Peyer's patch (tissue), 4 donors: ENCODE measurements around the gene ADGRG1. TPM values are rescaled to one million over a fixed set of nuclear protein-coding genes. Genes with fewer than 3 reads are reported as not detected.

Experiments used
- DNase-seq, 3 donors: peaks; one replicate each; pipeline ENCODE4 v3.0.0-alpha.2; 2017 to 2019
- H3K27ac ChIP-seq, 4 donors: fragments of 200-600 bp; sonication (generic); one replicate each; pipeline ENCODE4 v1.5.1; 2016 to 2019
- H3K27me3 ChIP-seq, 2 donors: fragments of 200-600 bp; sonication (generic); one replicate each; pipeline ENCODE4 v1.5.1; 2019
- H3K36me3 ChIP-seq, 3 donors: fragments of 200-600 bp; sonication (generic); one replicate each; pipeline ENCODE4 v1.5.1; 2016 to 2019
- H3K4me1 ChIP-seq, 4 donors: fragments of 200-600 bp; sonication (generic); one replicate each; pipeline ENCODE4 v1.5.1; 2016 to 2019
- H3K4me3 ChIP-seq, 4 donors: fragments of 200-600 bp; sonication (generic); 1 replicate in 3 of 4; 2 replicates in 1 of 4; pipeline ENCODE4 v1.5.1; 2016 to 2019; ENCODE audit warnings: mild to moderate bottlenecking in 1 of 4
- H3K9me3 ChIP-seq, 4 donors: fragments of 200-600 bp; sonication (generic); one replicate each; pipeline ENCODE4 v1.5.1; 2016 to 2019; ENCODE audit warnings: mild to moderate bottlenecking in 1 of 4
- CTCF ChIP-seq, 6 experiments: fragments of 450-650 bp in 4 of 6; fragments of 200-600 bp in 2 of 6; sonication (generic) in 1 of 6; IDR thresholded peaks; one replicate each; pipeline ENCODE4 v1.5.1; 2017 to 2019; ENCODE audit warnings: antibody characterized with exemption in 6 of 6, mild to moderate bottlenecking in 3 of 6, moderate library complexity in 1 of 6
- POLR2A ChIP-seq, 2 donors: fragments of 450-650 bp; IDR thresholded peaks; one replicate each; pipeline ENCODE4 v1.5.1; 2017; ENCODE audit warnings: antibody characterized with exemption in 2 of 2, mild to moderate bottlenecking in 2 of 2, moderate library complexity in 2 of 2
- total RNA-seq, 4 donors: library from RNA; depleted of rRNA; stranded (reverse); fragments of >200 nt; gene quantifications; one replicate each; pipeline ENCODE4 v1.1.0, GENCODE V29; 2016

The ADGRG1 gene
- total RNA-seq, 4 donors from 2014 or later: 12.8 to 50.3 (median 34.7) TPM

GRCh38 chr16:57590654-57591085, 37.8 kb upstream of the ADGRG1 start:
- H3K4me3 ChIP-seq: no peak overlapping the region
- H3K36me3 ChIP-seq: no peaks in the 10 kb centered on the region
- no peaks in the 10 kb centered on the region for H3K27me3 ChIP-seq
- no peak for DNase-seq
- H3K27ac ChIP-seq: peak overlapping the region in 2 of 4 donors; percentile 4 to 25
- H3K4me1 ChIP-seq: no peaks in the 10 kb centered on the region
- TF ChIP-seq CTCF (IDR thresholded peaks at IDR 0.05) (no peak), POLR2A (IDR thresholded peaks at IDR 0.05) (no peak)
- no peaks in the 10 kb centered on the region for H3K9me3 ChIP-seq

- TF ChIP-seq CTCF (IDR thresholded peaks at IDR 0.05) (peak; percentile 33 to 95 (median 88)), POLR2A (IDR thresholded peaks at IDR 0.05) (no peak)
- Histone ChIP-seq H3K27me3 (no peaks in the 10 kb centered on the region), H3K4me3 (no peak overlapping the region), H3K27ac (peak overlapping the region in 2 of 4 donors; percentile 4 to 25), H3K4me1 (no peaks in the 10 kb centered on the region), H3K36me3 (no peaks in the 10 kb centered on the region), H3K9me3 (no peaks in the 10 kb centered on the region)
- DNase-seq: peak; percentile 53 to 85 (median 80)
Observed at GRCh38 chr16:57591086-57591869, 37.2 kb upstream of the ADGRG1 start.

GRCh38 chr16:57591870-57592485, 36.5 kb upstream of the ADGRG1 start:
- DNase-seq: peak in 1 of 3 donors; percentile 37
- Histone ChIP-seq H3K4me3 (no peak overlapping the region), H3K9me3 (no peaks in the 10 kb centered on the region), H3K4me1 (no peaks in the 10 kb centered on the region), H3K27ac (peak overlapping the region in 2 of 4 donors; percentile 34 to 44), H3K36me3 (no peaks in the 10 kb centered on the region), H3K27me3 (no peaks in the 10 kb centered on the region)
- TF ChIP-seq POLR2A (IDR thresholded peaks at IDR 0.05) (no peak), CTCF (IDR thresholded peaks at IDR 0.05) (no peak)

- TF ChIP-seq CTCF (IDR thresholded peaks at IDR 0.05): no peak
- no peak for TF ChIP-seq POLR2A (IDR thresholded peaks at IDR 0.05)
- H3K36me3 ChIP-seq: no peaks in the 10 kb centered on the region
- peak; percentile 50 to 80 (median 53) for DNase-seq
- H3K27ac ChIP-seq: peak overlapping the region in 2 of 4 donors; percentile 34 to 44
- no peaks in the 10 kb centered on the region for H3K4me1 ChIP-seq
- no peaks in the 10 kb centered on the region for H3K9me3 ChIP-seq
- no peaks in the 10 kb centered on the region for H3K27me3 ChIP-seq
- no peak overlapping the region for H3K4me3 ChIP-seq
Observed at GRCh38 chr16:57592591-57593003, 35.8 kb upstream of the ADGRG1 start.

- DNase-seq: no peak
- Histone ChIP-seq H3K36me3 (no peaks in the 10 kb centered on the region), H3K4me3 (no peak overlapping the region), H3K9me3 (no peaks in the 10 kb centered on the region), H3K27ac (peak overlapping the region in 1 of 4 donors; percentile 34), H3K27me3 (no peaks in the 10 kb centered on the region), H3K4me1 (no peaks in the 10 kb centered on the region)
- TF ChIP-seq CTCF (IDR thresholded peaks at IDR 0.05) (no peak), POLR2A (IDR thresholded peaks at IDR 0.05) (no peak)
Observed at GRCh38 chr16:57593021-57593420, 35.4 kb upstream of the ADGRG1 start.
